Esophagus (tissue), 2 donors: ENCODE data around the gene SF3B5. TPM values are rescaled to one million over a fixed set of nuclear protein-coding genes. Genes with fewer than 3 reads are reported as not detected.
"Not testable (repeated sequence)": the region's sequence is repeated elsewhere in the genome, so short reads cannot be mapped to it uniquely, and the experiment has no call there.

Experiments used
- H3K27ac ChIP-seq, 2 donors: one replicate each; pipeline ENCODE4 v1.5.1; 2013; ENCODE audit warnings: low read depth in 2 of 2, mild to moderate bottlenecking in 2 of 2, inconsistent platforms in 1 of 2, low read length in 1 of 2, moderate library complexity in 1 of 2
- H3K27me3 ChIP-seq, 2 donors: one replicate each; pipeline ENCODE4 v1.6.1; 2013; ENCODE audit warnings: low read length in 2 of 2, control low read depth in 1 of 2, mild to moderate bottlenecking in 1 of 2; ENCODE audit not compliant: insufficient read depth in 2 of 2, control insufficient read depth in 1 of 2
- H3K36me3 ChIP-seq, 2 donors: one replicate each; pipeline ENCODE4 v1.6.1; 2013; ENCODE audit warnings: low read length in 1 of 2; ENCODE audit not compliant: control insufficient read depth in 2 of 2, insufficient read depth in 2 of 2
- H3K4me1 ChIP-seq, 2 donors: one replicate each; pipeline ENCODE4 v1.6.1; 2013; ENCODE audit warnings: low read length in 1 of 2; ENCODE audit not compliant: control insufficient read depth in 2 of 2, insufficient read depth in 2 of 2
- H3K4me3 ChIP-seq, 2 donors: one replicate each; pipeline ENCODE4 v1.5.1; 2013; ENCODE audit warnings: low read length in 2 of 2, mild to moderate bottlenecking in 2 of 2, low read depth in 1 of 2, moderate library complexity in 1 of 2
- H3K9me3 ChIP-seq, 2 donors: one replicate each; pipeline ENCODE4 v1.6.1; 2013; ENCODE audit warnings: mild to moderate bottlenecking in 2 of 2, low read depth in 1 of 2, low read length in 1 of 2, moderate library complexity in 1 of 2; ENCODE audit not compliant: control insufficient read depth in 2 of 2, insufficient read depth in 1 of 2
- WGBS, 2 donors: extraction: QIAGEN DNeasy Blood & Tissue Kit; methylation state at CpG; one replicate each; pipeline ENCODE4 v1.1.7; 2013; 5-methylcytosine and 5-hydroxymethylcytosine counted together
- polyA plus RNA-seq, 2 donors: library from polyadenylated mRNA; stranded (reverse); fragments of 200-250 nt; gene quantifications; one replicate each; pipeline ENCODE4 v1.2.3, GENCODE V29; 2013
- donor health status: healthy with polysubstance abuse.
- donor health status: Bipolar disorder and iron deficiency.

SF3B5 gene
- polyA plus RNA-seq, 2 donors = 65.5 to 206 TPM

DNA sequence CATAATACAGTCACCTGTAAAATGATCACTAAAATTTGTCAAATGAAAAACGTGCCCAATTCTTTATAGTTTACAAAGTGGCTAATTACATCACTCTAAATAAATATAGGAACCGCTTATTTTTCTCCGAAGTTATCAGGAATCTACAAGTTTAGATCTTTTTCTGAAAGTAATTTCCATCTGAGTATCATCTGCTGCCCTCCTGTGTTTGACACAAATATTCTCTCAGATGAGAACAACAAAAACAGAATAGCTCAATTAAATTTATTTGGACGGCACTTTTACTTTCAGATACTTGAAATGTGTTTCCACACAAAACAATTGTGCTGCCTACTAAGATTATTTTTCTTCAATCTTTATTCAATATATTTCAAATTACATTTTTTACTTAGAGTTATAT lies 5.0 kb downstream of the SF3B5 start:
- H3K9me3 ChIP-seq = no peaks in the 10 kb centered on the region
- H3K4me3 ChIP-seq = no peak overlapping the region
- no peak overlapping the region for H3K27ac ChIP-seq
- H3K4me1 ChIP-seq = peaks cover 0 to 8% of the 10 kb centered on the region in 2 donors
- 71 to 75% methylated on average over 4 of the region's 4 CpGs for WGBS, 2 donors
- no peaks in the 10 kb centered on the region for H3K27me3 ChIP-seq
- peaks cover 0 to 3% of the 10 kb centered on the region in 2 donors for H3K36me3 ChIP-seq

DNA sequence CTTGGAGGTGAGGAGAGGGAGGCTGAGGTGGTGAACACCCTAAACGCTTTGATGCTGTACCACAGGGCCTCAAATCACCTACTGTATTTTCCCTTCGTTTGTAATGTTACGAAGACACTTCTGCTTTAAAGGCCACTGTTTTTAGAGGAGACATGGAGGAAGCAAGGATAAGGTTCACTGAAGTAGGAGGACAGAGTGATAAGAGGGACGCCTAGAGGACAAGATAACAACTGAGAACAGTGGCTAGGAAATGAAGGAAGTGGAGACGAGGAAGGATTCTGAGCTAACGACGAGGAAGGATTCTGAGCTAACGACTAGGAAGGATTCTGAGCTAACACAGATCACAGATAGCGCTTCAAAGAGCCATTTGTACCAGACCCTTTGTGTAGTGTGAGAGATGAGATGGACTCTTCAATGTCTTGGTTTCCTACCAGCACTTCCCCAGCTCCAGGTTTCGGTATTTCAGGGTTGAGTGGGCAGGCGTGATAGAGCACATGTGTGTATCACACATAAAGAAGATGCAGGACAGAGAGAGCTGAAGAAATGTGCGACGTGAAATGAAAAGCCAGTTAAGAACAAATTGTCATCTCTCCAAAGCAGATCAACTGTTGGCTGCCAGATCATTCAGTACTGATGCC lies 7.5 kb downstream of the SF3B5 start:
- no peak overlapping the region for H3K4me3 ChIP-seq
- WGBS, 2 donors = 84 to 85% methylated on average over 13 of the region's 13 CpGs

DNA sequence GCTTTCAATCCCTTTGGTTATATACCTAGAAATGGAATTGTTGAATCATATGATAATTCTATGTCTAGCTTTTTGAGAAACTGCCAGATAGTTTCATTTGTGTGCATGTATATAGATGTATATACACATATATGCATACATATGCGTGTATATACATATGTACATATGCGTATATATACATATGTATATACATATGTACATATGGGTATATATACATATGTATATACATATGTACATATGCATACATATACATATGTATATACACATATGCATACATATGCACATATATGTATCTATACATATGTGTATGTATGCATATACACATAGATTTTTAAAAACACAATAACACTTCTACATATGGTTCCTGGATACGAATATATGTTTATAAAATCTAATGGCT lies 8.4 kb downstream of the SF3B5 start:
- no peak overlapping the region for H3K27ac ChIP-seq
- WGBS, 2 donors = 97% methylated on average over 3 of the region's 3 CpGs
- H3K9me3 ChIP-seq = no peaks in the 10 kb centered on the region
- no peak overlapping the region for H3K4me3 ChIP-seq
- H3K27me3 ChIP-seq = no peaks in the 10 kb centered on the region
- H3K4me1 ChIP-seq = no peaks in the 10 kb centered on the region
- H3K36me3 ChIP-seq = no peaks in the 10 kb centered on the region

More for the DNA sequence above, 7.5 kb downstream of the SF3B5 start:
- Histone ChIP-seq H3K36me3 (no peaks in the 10 kb centered on the region), H3K27me3 (no peaks in the 10 kb centered on the region), H3K27ac (no peak overlapping the region), H3K4me1 (no peaks in the 10 kb centered on the region), H3K9me3 (no peaks in the 10 kb centered on the region)

DNA sequence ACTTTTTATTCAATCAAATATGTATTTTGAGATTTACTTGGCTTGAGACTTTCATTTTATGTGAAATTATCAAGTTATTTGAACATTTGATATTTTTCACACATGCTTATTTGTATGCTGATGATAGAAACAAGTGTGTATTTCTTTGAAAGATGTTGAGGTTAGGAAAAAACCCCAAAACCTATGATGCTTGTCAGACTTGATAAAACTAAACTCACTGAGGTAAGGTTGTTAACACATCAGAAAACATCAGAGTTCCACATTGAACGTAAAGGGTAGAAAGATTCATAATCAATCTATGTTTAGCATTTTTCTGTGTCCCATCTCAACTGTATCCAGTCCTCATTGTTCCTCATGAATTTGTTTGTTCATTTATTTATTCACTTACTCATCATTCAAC lies 12.2 kb downstream of the SF3B5 start:
- Histone ChIP-seq H3K4me1 (no peaks in the 10 kb centered on the region), H3K4me3 (no peak overlapping the region), H3K9me3 (no peaks in the 10 kb centered on the region), H3K36me3 (no peaks in the 10 kb centered on the region), H3K27ac (no peak overlapping the region), H3K27me3 (no peaks in the 10 kb centered on the region)
- WGBS, 2 donors = 84 to 86% methylated on average over 1 of the region's 1 CpG

DNA sequence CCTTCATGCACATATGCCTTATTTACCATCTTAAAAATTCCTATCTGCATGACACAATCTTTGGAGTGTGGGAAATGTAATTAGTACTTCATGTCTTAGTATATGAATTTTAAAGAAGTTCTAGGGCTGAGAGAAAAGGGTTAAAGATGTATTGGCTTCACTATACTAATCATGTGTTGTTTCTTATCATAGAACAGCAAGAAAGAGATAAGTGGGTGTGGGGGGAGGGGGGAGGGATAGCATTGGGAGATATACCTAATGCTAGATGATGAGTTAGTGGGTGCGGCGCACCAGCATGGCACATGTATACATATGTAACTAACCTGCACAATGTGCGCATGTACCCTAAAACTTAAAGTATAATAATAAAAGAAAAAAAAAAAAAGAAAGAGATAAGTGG lies 13.0 kb downstream of the SF3B5 start:
- H3K36me3 ChIP-seq, H3K4me3 ChIP-seq, H3K4me1 ChIP-seq, H3K9me3 ChIP-seq, H3K27ac ChIP-seq, H3K27me3 ChIP-seq: not testable (repeated sequence)
- WGBS, 2 donors = 88 to 95% methylated on average over 3 of the region's 3 CpGs

DNA sequence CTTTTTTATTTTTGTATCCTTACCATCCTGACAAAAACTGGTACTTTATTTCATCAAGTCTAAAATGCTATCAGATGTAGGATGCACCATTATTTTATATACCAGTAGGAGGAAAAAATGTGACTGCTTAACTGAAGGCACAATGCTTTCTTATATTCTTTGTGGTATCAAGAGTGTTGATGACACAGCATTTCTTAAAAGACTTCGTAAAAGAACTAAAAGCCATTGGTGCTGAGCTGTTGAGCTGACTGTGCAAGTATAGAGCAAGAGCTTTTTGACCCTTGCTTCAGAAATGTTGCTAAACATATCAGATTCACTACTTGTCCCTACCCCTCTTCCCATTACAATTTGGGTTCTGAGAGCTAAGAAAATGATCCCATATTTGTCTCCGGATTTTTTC lies 17.5 kb downstream of the SF3B5 start:
- H3K9me3 ChIP-seq = no peaks in the 10 kb centered on the region
- H3K27me3 ChIP-seq = no peaks in the 10 kb centered on the region
- no peaks in the 10 kb centered on the region for H3K4me1 ChIP-seq
- 71 to 85% methylated on average over 2 of the region's 2 CpGs for WGBS, 2 donors
- no peaks in the 10 kb centered on the region for H3K36me3 ChIP-seq
- no peak overlapping the region for H3K4me3 ChIP-seq
- no peak overlapping the region for H3K27ac ChIP-seq

DNA sequence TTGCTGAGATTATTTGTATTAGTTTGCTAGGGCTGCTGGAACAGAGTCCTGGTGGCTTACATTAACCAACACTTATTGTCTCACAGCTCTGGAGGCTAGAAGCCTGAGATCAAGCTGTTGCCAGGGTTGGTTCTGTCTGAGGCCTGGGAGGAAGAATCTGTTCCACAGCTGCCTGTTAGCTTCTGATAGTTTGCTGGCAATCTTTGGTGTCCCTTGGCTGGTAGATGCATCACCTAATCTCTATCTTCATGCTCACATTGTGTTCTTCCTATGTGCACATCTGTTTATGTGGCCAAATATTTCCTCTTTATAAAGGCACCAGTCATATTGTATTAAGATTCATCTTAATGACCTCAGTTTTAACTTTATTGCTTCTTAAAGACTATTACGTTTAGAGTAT lies 19.5 kb downstream of the SF3B5 start:
- Histone ChIP-seq H3K4me1 (no peaks in the 10 kb centered on the region), H3K4me3 (no peak overlapping the region), H3K27me3 (no peaks in the 10 kb centered on the region), H3K36me3 (no peaks in the 10 kb centered on the region), H3K9me3 (no peaks in the 10 kb centered on the region), H3K27ac (no peak overlapping the region)
- 90 to 93% methylated on average over 1 of the region's 1 CpG for WGBS, 2 donors

DNA sequence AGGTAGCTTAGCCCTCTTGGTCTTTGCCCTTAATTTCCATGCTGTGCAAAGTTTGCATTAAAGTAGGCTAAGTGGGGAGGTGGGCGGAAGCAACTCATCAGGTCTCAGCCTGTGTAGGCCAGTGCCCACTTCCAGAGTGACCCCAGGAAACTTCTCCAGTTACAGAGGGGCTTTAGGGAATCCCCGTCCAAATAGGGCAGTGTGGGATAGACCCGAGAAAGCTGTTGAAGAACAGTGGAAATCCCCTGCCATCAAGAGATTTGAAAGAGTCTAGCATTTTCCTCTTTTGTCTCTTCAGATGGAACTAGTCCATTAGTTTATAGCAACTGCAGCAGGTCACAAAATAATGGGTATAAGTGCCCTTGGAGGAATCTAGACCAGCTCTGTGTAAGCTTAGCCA lies 20.2 kb downstream of the SF3B5 start:
- 73 to 81% methylated on average over 3 of the region's 3 CpGs for WGBS, 2 donors
- no peaks in the 10 kb centered on the region for H3K9me3 ChIP-seq
- no peaks in the 10 kb centered on the region for H3K4me1 ChIP-seq
- H3K27me3 ChIP-seq = no peaks in the 10 kb centered on the region
- H3K36me3 ChIP-seq = no peaks in the 10 kb centered on the region
- H3K4me3 ChIP-seq = no peak overlapping the region
- H3K27ac ChIP-seq = no peak overlapping the region

DNA sequence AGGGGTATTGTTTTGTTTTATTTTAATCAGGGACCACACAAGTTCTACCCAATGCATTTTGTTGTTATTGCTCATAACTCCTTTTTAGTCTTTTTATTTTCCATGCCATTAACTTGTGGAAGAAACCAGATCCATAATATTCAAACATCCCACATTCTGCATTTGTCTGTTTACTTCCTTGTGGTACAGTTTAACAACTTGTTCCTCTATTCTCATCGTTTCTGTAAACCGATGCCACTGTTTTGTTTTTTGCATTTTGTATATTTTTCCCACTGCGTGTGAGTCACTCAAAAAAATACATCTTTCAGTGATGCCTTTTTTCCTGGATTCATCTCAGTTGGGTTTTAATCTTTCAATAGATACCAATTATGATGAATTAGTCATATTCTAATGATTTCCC lies 22.3 kb downstream of the SF3B5 start:
- H3K27ac ChIP-seq = no peak overlapping the region
- no peaks in the 10 kb centered on the region for H3K36me3 ChIP-seq
- 84 to 86% methylated on average over 3 of the region's 3 CpGs for WGBS, 2 donors
- H3K4me1 ChIP-seq = no peaks in the 10 kb centered on the region
- no peaks in the 10 kb centered on the region for H3K9me3 ChIP-seq
- H3K4me3 ChIP-seq = no peak overlapping the region
- H3K27me3 ChIP-seq = no peaks in the 10 kb centered on the region

DNA sequence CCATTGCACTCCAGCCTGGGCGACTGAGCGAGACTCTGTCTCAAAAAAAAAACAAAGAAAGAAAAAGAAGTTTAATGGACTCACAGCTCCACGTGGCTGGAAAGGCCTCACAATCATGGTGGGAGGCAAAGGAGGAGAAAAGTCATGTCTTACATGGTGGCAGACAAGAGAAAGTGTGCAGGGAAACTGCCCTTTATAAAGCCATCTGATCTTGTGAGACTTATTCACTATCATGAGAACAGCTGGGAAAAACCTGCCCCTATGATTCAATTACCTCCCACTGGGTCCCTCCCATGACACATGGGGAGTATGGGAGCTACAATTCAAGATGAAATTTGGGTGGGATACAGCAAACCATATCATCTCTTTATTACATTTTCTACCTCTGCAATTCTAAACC lies 25.9 kb downstream of the SF3B5 start:
- Histone ChIP-seq H3K27ac (no peak overlapping the region), H3K4me1 (no peaks in the 10 kb centered on the region), H3K36me3 (no peaks in the 10 kb centered on the region), H3K27me3 (no peaks in the 10 kb centered on the region), H3K9me3 (no peaks in the 10 kb centered on the region), H3K4me3 (no peak overlapping the region)
- WGBS, 2 donors = 82% methylated on average over 3 of the region's 3 CpGs
